Muscle of leg (tissue), 11 donors: Measurements from ENCODE around the gene KCNG4. TPM values are rescaled to one million over a fixed set of nuclear protein-coding genes. Genes with fewer than 3 reads are reported as not detected.

Experiments used
- DNase-seq: peaks from one replicate; pipeline ENCODE4 v3.0.0; 2013
- H3K27ac ChIP-seq: one replicate; pipeline ENCODE4 v1.5.1; 2013; ENCODE audit warnings: mild to moderate bottlenecking, low read length, control low read depth
- H3K27me3 ChIP-seq: one replicate; pipeline ENCODE4 v1.6.1; 2013; ENCODE audit warnings: low read length; ENCODE audit not compliant: control insufficient read depth, insufficient read depth
- H3K36me3 ChIP-seq: one replicate; pipeline ENCODE4 v1.6.1; 2013; ENCODE audit warnings: low read length; ENCODE audit not compliant: control insufficient read depth, insufficient read depth
- H3K4me1 ChIP-seq: one replicate; pipeline ENCODE4 v1.6.1; 2013; ENCODE audit warnings: low read length; ENCODE audit not compliant: control insufficient read depth, insufficient read depth
- H3K4me3 ChIP-seq: one replicate; pipeline ENCODE4 v1.5.1; 2013; ENCODE audit warnings: low read length, control low read depth
- H3K9me3 ChIP-seq: replicated peaks from 2 replicates; pipeline ENCODE4 v1.6.1; 2013; ENCODE audit warnings: low read depth, low read length; ENCODE audit not compliant: control insufficient read depth
- WGBS: methylation state at CpG from one replicate; pipeline ENCODE4 v1.1.5; 2013; ENCODE audit warnings: missing lambda C conversion rate; ENCODE audit not compliant: insufficient coverage; 5-methylcytosine and 5-hydroxymethylcytosine counted together
- polyA plus RNA-seq, 8 donors: library from polyadenylated mRNA; unstranded; fragments of 120-200 nt; gene quantifications; one replicate each; pipeline versions ENCODE4 v1.2.1 to v1.2.3, GENCODE V29; 2013; ENCODE audit warnings: inconsistent platforms in 1 of 8, low replicate concordance in 1 of 8; ENCODE audit not compliant: insufficient read length in 8 of 8, insufficient read depth in 1 of 8
- total RNA-seq: library from RNA; stranded (reverse); fragments of 120-200 nt; gene quantifications from one replicate; pipeline ENCODE4 v1.2.4, GENCODE V29; 2013

KCNG4 gene
- total and polyA plus RNA-seq, 9 donors = under 0.01 to 0.08 (median 0.04) TPM; not detected in 1

GRCh38 chr16:84252184-84252583 is 12.4 kb upstream of the KCNG4 start:
- Histone ChIP-seq H3K9me3 (no peaks in the 10 kb centered on the region), H3K27me3 (peaks cover 4% of the 10 kb centered on the region), H3K4me1 (no peaks in the 10 kb centered on the region), H3K36me3 (no peaks in the 10 kb centered on the region), H3K27ac (no peak overlapping the region), H3K4me3 (no peak overlapping the region)
- no peak for DNase-seq
- WGBS = 22% methylated on average over 4 of the region's 7 CpGs

DNA sequence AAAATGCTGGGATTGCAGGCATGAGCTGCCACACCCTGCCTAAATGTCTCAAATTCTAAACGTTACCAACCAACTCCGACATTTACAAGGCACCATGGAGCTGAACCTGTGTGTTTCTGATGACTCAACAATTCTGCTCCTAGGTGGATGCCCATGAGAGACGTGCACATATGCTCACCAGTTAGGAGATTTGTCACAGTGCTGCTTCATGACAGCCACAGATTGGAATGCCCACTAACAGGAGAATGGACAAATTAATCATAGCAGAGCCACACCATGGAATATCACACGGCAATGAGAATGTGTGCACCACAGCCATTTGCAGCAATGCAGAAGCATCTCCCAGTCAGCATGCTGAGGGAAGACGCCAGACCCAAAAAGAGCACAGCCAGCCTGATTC is 8.0 kb upstream of the KCNG4 start:
- 89% methylated on average over 3 of the region's 5 CpGs for WGBS
- no peak overlapping the region for H3K4me3 ChIP-seq
- no peak for DNase-seq
- H3K9me3 ChIP-seq = no peaks in the 10 kb centered on the region
- no peaks in the 10 kb centered on the region for H3K36me3 ChIP-seq
- H3K4me1 ChIP-seq = no peaks in the 10 kb centered on the region
- no peaks in the 10 kb centered on the region for H3K27me3 ChIP-seq
- H3K27ac ChIP-seq = no peak overlapping the region

DNA sequence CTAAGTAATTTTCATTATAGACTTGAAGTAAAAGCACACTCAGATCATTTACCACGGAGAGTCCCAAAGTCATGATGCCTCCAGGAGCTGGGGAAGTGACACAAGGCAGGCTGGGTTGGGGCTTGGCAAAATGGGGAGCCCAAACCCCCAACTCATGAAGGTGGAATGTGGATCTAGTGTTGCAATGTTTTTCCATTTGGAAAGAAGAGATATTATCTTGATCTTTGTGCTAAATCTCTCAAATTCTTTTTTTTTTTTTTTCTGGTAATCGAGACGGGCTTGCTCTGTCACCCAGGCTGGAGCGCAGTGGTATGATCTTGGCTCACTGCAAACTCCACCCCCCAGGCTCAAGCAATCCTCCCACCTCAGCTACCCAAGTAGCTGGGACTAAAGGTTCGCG is 7.5 kb upstream of the KCNG4 start:
- H3K4me3 ChIP-seq = no peak overlapping the region
- H3K4me1 ChIP-seq = no peaks in the 10 kb centered on the region
- H3K36me3 ChIP-seq = no peaks in the 10 kb centered on the region
- no peak overlapping the region for H3K27ac ChIP-seq
- no peaks in the 10 kb centered on the region for H3K27me3 ChIP-seq
- no peak for DNase-seq
- no peaks in the 10 kb centered on the region for H3K9me3 ChIP-seq
- no CpG with 5 or more reads among the region's 6 CpGs for WGBS

DNA sequence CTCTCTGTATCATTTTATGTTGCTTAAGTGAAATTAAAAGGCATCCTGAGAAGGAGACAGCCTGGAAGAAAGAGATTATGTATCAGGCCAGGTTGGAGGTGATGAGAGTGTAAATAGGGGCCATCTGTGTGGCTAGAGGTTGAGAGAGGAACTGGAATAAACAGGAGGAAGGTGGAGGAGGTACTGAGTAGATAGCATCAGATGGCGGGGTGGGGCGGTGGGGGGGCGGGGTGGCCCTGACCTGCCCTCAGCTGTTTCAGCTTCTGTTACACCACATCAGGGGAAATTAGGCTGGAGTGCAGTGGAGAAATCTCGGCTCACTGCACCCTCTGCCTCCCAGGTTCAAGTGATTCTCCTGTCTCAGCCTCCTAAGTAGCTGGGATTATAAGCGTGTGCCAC is 6.9 kb upstream of the KCNG4 start:
- no CpG with 5 or more reads among the region's 5 CpGs for WGBS
- no peaks in the 10 kb centered on the region for H3K9me3 ChIP-seq
- H3K27ac ChIP-seq = no peak overlapping the region
- H3K36me3 ChIP-seq = no peaks in the 10 kb centered on the region
- no peak overlapping the region for H3K4me3 ChIP-seq
- no peaks in the 10 kb centered on the region for H3K27me3 ChIP-seq
- no peak for DNase-seq
- H3K4me1 ChIP-seq = no peaks in the 10 kb centered on the region

GRCh38 chr16:84245956-84246678 is 6.3 kb upstream of the KCNG4 start:
- DNase-seq = no peak
- no peaks in the 10 kb centered on the region for H3K9me3 ChIP-seq
- H3K4me1 ChIP-seq = no peaks in the 10 kb centered on the region
- 66% methylated on average over 8 of the region's 10 CpGs for WGBS
- H3K27me3 ChIP-seq = no peaks in the 10 kb centered on the region
- H3K27ac ChIP-seq = no peak overlapping the region
- H3K36me3 ChIP-seq = no peaks in the 10 kb centered on the region
- H3K4me3 ChIP-seq = no peak overlapping the region

- Histone ChIP-seq H3K27me3 (no peaks in the 10 kb centered on the region), H3K9me3 (no peaks in the 10 kb centered on the region), H3K36me3 (no peaks in the 10 kb centered on the region), H3K4me3 (no peak overlapping the region), H3K27ac (no peak overlapping the region), H3K4me1 (peaks cover 8% of the 10 kb centered on the region)
- DNase-seq = no peak
- WGBS = no CpG with 5 or more reads among the region's 2 CpGs
Observed at GRCh38 chr16:84244728-84245127, 4.9 kb upstream of the KCNG4 start.

DNA sequence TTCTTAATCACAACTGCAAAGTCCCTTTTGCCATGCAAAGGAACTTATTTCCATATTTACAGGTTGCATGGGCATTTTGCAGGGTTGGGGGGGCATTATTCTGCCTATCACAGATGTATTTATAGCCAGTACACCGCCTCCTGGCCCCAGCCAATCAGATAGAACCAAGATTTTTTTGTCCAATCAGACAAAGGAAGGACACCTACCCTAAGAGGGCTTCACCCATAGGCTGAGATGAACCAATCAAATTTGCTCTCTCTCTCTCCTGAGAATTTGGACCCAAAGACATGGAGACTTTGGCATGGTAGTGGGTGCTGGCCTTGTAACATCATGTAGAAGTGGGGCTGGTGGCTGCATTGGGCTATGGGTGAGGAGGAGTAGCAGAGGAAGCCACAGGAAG is 3.9 kb upstream of the KCNG4 start:
- Histone ChIP-seq H3K9me3 (no peaks in the 10 kb centered on the region), H3K36me3 (no peaks in the 10 kb centered on the region), H3K4me1 (peaks cover 16% of the 10 kb centered on the region), H3K4me3 (no peak overlapping the region), H3K27ac (no peak overlapping the region), H3K27me3 (no peaks in the 10 kb centered on the region)
- no peak for DNase-seq
- 86% methylated on average over 1 of the region's 1 CpG for WGBS

- H3K4me3 ChIP-seq = no peak overlapping the region
- no peak overlapping the region for H3K27ac ChIP-seq
- H3K36me3 ChIP-seq = no peaks in the 10 kb centered on the region
- peaks cover 16% of the 10 kb centered on the region for H3K4me1 ChIP-seq
- H3K9me3 ChIP-seq = no peaks in the 10 kb centered on the region
- no peak for DNase-seq
- no peaks in the 10 kb centered on the region for H3K27me3 ChIP-seq
- WGBS = 69% methylated on average over 4 of the region's 9 CpGs
Observed at GRCh38 chr16:84242839-84243238, 3.0 kb upstream of the KCNG4 start.

- no peaks in the 10 kb centered on the region for H3K27me3 ChIP-seq
- no peak overlapping the region for H3K27ac ChIP-seq
- DNase-seq = no peak
- H3K9me3 ChIP-seq = no peaks in the 10 kb centered on the region
- no peaks in the 10 kb centered on the region for H3K36me3 ChIP-seq
- no CpG with 5 or more reads among the region's 1 CpG for WGBS
- peaks cover 16% of the 10 kb centered on the region for H3K4me1 ChIP-seq
- no peak overlapping the region for H3K4me3 ChIP-seq
Observed at GRCh38 chr16:84241778-84242177, 2.0 kb upstream of the KCNG4 start.

GRCh38 chr16:84240455-84240854 is 643 bp upstream of the KCNG4 start:
- Histone ChIP-seq H3K4me1 (peaks cover 16% of the 10 kb centered on the region), H3K36me3 (no peaks in the 10 kb centered on the region), H3K27ac (no peak overlapping the region), H3K27me3 (peaks cover 2% of the 10 kb centered on the region), H3K4me3 (no peak overlapping the region), H3K9me3 (no peaks in the 10 kb centered on the region)
- DNase-seq = no peak
- WGBS = 65% methylated on average over 2 of the region's 2 CpGs
